ENCODE results near the gene ZC3H6.

GRCh38 chr2:112242384-112242783 lies 33.0 kb upstream of the ZC3H6 start:
- no peak for TF ChIP-seq CTCF (IDR thresholded peaks at IDR 0.05)
- no peak for TF ChIP-seq EZH2 (IDR thresholded peaks at IDR 0.05)
- no peak for TF ChIP-seq EZH2phosphoT487 (IDR thresholded peaks at IDR 0.05)
